ENCODE data around the gene HADH. TPM values are rescaled to one million over a fixed set of nuclear protein-coding genes. Genes with fewer than 3 reads are reported as not detected.

HADH gene
- total RNA-seq, 4 donors from 2014 or later: 31.5 to 39.9 (median 35.3) TPM

- TF ChIP-seq CTCF (IDR thresholded peaks at IDR 0.05): no peak
- WGBS, 2 donors: 63 to 85% methylated on average over 3 of the region's 3 CpGs
- intact Hi-C loops (cut with DNase I; ENCODE audit: low total_unique reads): no loop called here
- DNase-seq (ENCODE audit: low spot score in 2 of 2): no peak
- no peak overlapping the region for H3K4me3 ChIP-seq (ENCODE audit: low read depth, poor library complexity, severe bottlenecking)
Observed at GRCh38 chr4:107977966-107978705, 11.6 kb upstream of the HADH start.

- 91 to 100% methylated on average over 2 of the region's 2 CpGs for WGBS, 2 donors
- intact Hi-C loops (cut with DNase I; ENCODE audit: low total_unique reads): no loop called here
- no peak for DNase-seq (ENCODE audit: low spot score in 2 of 2)
- no peak overlapping the region for H3K4me3 ChIP-seq (ENCODE audit: low read depth, poor library complexity, severe bottlenecking)
- no peak for TF ChIP-seq CTCF (IDR thresholded peaks at IDR 0.05)
- TF ChIP-seq POLR2A (IDR thresholded peaks at IDR 0.05): no peak
Observed at GRCh38 chr4:107978716-107979451, 10.8 kb upstream of the HADH start.

GRCh38 chr4:107987916-107988762 lies 1.6 kb upstream of the HADH start:
- 88 to 91% methylated on average over 10 of the region's 10 CpGs for WGBS, 2 donors
- intact Hi-C loops (cut with DNase I; ENCODE audit: low total_unique reads): no loop called here
- H3K4me3 ChIP-seq (ENCODE audit: low read depth, poor library complexity, severe bottlenecking): no peak overlapping the region
- TF ChIP-seq POLR2A (IDR thresholded peaks at IDR 0.05): no peak
- TF ChIP-seq CTCF (IDR thresholded peaks at IDR 0.05): no peak
- DNase-seq (ENCODE audit: low spot score in 2 of 2): no peak

GRCh38 chr4:107988763-107989035 lies 990 bp upstream of the HADH start:
- no peak overlapping the region for H3K4me3 ChIP-seq (ENCODE audit: low read depth, poor library complexity, severe bottlenecking)
- intact Hi-C loops (cut with DNase I; ENCODE audit: low total_unique reads): no loop called here
- TF ChIP-seq POLR2A (IDR thresholded peaks at IDR 0.05) (no peak), CTCF (IDR thresholded peaks at IDR 0.05) (no peak)
- no peak for DNase-seq (ENCODE audit: low spot score in 2 of 2)
- WGBS, 2 donors: 59 to 73% methylated on average over 5 of the region's 5 CpGs

GRCh38 chr4:107989162-107989536 lies 540 bp upstream of the HADH start:
- H3K4me3 ChIP-seq (ENCODE audit: low read depth, poor library complexity, severe bottlenecking): peak overlapping the region; percentile 78
- intact Hi-C loops (cut with DNase I; ENCODE audit: low total_unique reads): no loop called here
- WGBS, 2 donors: 6 to 8% methylated on average over 8 of the region's 8 CpGs
- TF ChIP-seq CTCF (IDR thresholded peaks at IDR 0.05) (no peak), POLR2A (IDR thresholded peaks at IDR 0.05) (no peak)
- DNase-seq (ENCODE audit: low spot score in 2 of 2): no peak

Data from lower leg skin (tissue), 4 donors.